Memory B cell (primary cell): ENCODE measurements around the gene PSEN2.

Experiments
- ATAC-seq: fragments of 150-1000 bp; cut with Tn5 transposase; 2 replicates; pipeline ENCODE4 v1.10.0; 2021; ENCODE audit warnings: low read depth, mild to moderate bottlenecking, moderate library complexity
- DNase-seq, 2 donors: peaks; one replicate each; pipeline ENCODE4 v3.0.0; 2022; ENCODE audit warnings: low spot score in 2 of 2
- H3K27ac Mint-ChIP-seq: one replicate; pipeline ENCODE4 v1.8.0; 2022; ENCODE audit warnings: mild to moderate bottlenecking, moderate library complexity, mixed read lengths
- H3K27me3 Mint-ChIP-seq: one replicate; pipeline ENCODE4 v1.8.0; 2022; ENCODE audit warnings: mixed read lengths
- H3K36me3 Mint-ChIP-seq: one replicate; pipeline ENCODE4 v1.8.0; 2022; ENCODE audit warnings: mild to moderate bottlenecking, mixed read lengths
- H3K4me1 Mint-ChIP-seq: one replicate; pipeline ENCODE4 v1.8.0; 2022; ENCODE audit warnings: mixed read lengths
- H3K4me3 Mint-ChIP-seq: one replicate; pipeline ENCODE4 v1.8.0; 2022; ENCODE audit warnings: mild to moderate bottlenecking, moderate library complexity, mixed read lengths
- H3K9me3 Mint-ChIP-seq: one replicate; pipeline ENCODE4 v1.8.0; 2022; ENCODE audit warnings: mixed read lengths

PSEN2 gene

DNA sequence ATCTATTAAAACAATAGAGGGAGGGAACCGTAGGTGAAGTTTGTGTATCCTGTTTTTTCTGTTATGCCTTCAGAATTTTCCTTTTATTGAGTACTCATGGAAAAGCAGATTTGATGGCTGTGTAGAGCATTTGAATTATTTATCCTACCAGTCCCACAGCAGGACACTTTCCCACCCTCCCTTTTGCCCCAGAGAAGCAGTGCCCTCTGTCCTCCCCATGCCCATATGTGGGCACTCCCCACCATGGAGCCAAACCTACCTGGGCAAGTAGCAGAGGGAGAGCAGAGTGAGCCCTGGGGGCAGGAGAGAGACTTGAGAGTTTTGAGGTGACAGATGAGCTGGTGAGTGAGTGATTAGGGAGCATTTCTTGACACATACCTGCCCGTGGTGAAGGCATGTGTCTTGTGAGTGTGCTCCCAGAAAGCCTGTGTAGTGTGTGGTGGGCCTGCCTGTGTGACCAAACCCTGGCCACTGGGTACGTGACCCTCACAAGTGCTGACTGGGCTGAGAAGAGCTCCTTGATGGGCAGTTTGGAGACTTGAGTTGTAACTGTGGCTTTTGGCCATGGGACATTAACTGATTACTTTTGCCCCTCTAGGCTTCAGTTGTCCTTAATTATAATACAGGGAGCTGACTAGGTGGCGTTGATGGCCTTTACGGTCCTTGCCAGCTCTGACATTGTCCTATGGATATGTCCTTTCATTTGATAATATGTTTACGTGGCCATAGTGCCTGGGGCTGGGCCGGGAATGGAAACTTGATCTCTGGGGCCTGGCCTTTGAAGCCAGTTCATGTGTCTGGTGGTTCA, 3.6 kb downstream of the PSEN2 start:
- H3K4me3 Mint-ChIP-seq, result no peak overlapping the region
- ATAC-seq (no peak), DNase-seq (no peak)
- H3K36me3 Mint-ChIP-seq, result peaks cover 10% of the 10 kb centered on the region
- H3K9me3 Mint-ChIP-seq, result no peaks in the 10 kb centered on the region
- peaks cover 14% of the 10 kb centered on the region for H3K4me1 Mint-ChIP-seq
- H3K27ac Mint-ChIP-seq, result no peak overlapping the region
- no peaks in the 10 kb centered on the region for H3K27me3 Mint-ChIP-seq

DNA sequence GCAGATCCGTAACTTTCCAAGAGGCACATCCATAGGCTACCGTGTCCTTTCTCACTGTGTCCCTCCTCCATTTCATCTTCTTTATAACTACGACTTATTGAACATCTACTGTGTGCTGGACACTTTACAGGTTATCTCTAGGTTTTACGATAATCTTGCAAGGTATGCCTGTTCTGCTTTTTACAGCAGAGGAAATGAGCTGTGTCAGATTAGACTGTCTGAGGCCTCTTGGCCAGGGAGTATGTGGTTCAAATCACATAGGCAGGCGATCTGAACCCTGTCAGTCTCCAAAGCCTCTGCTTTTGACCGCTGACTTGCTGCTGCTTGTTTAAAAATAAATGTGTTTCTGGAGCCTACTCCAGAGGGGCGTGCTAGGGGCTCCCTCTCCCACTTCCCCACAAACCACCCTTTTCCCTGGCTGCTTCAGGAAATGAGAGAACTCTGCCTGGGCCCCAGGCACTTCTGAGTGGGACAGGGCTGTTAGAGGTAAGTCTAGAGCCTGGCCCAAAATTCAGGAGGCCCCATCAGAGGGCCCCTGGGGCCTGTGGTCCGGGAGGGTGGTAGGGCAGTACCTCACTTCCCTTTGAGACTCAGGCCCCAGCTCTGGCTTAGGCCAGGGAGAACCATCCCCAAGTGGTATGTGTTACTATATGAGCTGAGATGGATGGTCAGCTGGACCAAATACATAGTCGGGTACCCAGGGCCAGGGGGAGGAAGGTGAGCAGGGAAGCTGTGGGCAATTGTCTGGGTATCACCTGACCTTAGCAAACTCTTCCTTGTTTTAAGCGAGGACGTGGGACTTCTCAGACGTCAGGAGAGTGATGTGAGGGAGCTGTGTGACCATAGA, 4.4 kb downstream of the PSEN2 start:
- Mint-ChIP-seq H3K4me3 (no peak overlapping the region), H3K9me3 (no peaks in the 10 kb centered on the region), H3K27me3 (no peaks in the 10 kb centered on the region), H3K36me3 (peaks cover 15% of the 10 kb centered on the region), H3K27ac (no peak overlapping the region), H3K4me1 (peaks cover 17% of the 10 kb centered on the region)
- DNase-seq (no peak), ATAC-seq (no peak)

DNA sequence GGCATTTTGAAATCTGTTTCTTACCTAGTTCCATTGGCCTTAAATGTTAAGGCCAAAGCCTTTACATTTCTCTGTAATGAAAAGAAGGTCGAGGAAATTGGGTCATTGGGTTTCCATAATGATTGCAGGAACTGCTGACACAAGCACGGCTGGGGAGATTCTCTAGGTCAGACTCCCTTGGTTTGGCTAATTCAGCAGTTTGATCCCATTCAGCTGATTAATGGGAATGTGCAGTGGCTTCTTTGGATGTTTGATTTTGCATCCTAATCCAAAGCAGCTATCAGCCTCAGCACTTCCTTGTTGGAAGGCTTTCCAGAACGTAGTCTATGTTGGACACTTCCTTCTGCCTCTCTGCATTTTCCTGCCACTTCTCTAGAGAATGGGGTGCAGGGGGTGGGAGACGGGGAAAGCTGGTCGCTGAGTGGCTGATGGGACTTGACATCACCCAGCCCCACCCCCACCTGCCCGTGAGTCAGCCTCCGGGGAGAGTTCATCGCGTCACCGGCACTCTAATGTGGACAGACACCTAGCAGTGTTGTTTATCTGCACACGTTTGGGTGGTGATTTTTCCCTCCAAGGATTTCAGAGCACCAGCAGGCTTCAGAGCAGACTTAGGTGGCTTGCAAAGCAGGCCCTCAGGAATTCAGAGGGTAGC, 5.4 kb downstream of the PSEN2 start:
- peaks cover 13% of the 10 kb centered on the region for H3K4me1 Mint-ChIP-seq
- peaks cover 17% of the 10 kb centered on the region for H3K36me3 Mint-ChIP-seq
- no peak overlapping the region for H3K4me3 Mint-ChIP-seq
- H3K27me3 Mint-ChIP-seq, result no peaks in the 10 kb centered on the region
- no peaks in the 10 kb centered on the region for H3K9me3 Mint-ChIP-seq
- ATAC-seq (no peak), DNase-seq (no peak)
- H3K27ac Mint-ChIP-seq, result no peak overlapping the region

DNA sequence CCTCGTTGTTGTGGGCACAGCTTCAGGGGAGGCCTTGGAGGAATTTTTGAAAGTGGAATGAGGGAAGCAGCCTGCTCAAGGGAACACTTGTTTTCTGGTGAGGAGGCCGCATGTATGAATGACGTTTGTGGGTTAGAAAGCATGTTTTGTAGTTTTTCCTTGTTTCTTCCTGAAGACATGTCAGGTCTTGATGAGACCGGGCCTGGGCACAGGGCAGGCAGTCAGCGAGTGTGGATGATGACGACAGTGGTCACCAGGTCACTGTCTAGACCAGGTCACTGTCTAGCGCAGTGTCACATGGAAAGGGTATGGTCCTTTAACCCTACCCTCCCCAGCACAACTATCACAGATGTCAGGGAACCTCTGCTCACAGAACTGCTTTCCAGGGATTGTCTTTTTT, 7.3 kb downstream of the PSEN2 start:
- no peak overlapping the region for H3K4me3 Mint-ChIP-seq
- DNase-seq (no peak), ATAC-seq (no peak)
- no peak overlapping the region for H3K27ac Mint-ChIP-seq
- H3K36me3 Mint-ChIP-seq, result peaks cover 22% of the 10 kb centered on the region
- H3K4me1 Mint-ChIP-seq, result peaks cover 20% of the 10 kb centered on the region
- H3K9me3 Mint-ChIP-seq, result no peaks in the 10 kb centered on the region
- no peaks in the 10 kb centered on the region for H3K27me3 Mint-ChIP-seq

DNA sequence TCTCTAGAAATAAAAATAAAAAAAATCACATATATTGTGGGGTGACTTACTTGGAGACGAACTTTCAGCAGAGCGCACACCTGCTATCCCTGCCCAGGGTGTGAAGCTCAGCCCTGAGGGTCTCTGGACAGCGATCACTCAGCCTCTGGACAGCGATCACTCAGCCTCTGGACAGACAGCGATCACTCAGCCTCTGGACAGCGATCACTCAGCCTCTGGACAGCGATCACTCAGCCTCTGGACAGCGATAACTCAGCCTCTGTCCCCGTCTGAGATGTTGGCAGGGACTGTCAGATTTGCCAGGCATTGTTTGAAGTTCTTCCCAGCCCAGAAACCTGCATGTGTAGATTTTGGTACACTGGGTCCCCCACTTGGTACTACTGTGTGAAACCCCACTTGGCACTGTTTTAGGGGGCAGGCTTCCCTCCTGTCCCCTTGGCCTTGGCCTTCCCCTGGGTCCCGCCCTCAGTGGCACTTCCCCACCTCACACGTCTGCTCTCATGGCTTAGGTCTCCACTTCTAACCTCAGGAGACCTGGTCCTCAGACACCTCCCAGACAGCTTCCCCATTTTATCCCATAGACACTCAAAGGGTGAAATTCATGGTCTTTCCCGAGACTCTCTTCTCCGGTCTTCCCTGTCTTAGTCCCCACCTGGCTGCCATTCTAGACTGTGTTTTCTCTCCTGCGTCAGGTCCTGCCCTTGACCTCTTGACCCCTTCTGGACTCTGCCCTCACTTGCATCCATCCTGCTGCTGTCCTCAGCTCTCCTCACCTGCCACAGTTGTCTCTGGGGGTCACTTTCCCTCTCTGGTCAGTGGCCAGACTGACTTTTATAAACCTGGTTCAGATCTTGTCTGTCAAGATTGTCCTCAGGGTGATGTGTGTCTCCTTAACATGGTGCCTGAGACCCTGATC, 10.2 kb downstream of the PSEN2 start:
- Mint-ChIP-seq H3K27me3 (no peaks in the 10 kb centered on the region), H3K36me3 (peaks cover 25% of the 10 kb centered on the region), H3K27ac (peak overlapping the region; percentile 94), H3K4me1 (peaks cover 38% of the 10 kb centered on the region), H3K9me3 (no peaks in the 10 kb centered on the region), H3K4me3 (no peak overlapping the region)
- DNase-seq (no peak), ATAC-seq (no peak)

DNA sequence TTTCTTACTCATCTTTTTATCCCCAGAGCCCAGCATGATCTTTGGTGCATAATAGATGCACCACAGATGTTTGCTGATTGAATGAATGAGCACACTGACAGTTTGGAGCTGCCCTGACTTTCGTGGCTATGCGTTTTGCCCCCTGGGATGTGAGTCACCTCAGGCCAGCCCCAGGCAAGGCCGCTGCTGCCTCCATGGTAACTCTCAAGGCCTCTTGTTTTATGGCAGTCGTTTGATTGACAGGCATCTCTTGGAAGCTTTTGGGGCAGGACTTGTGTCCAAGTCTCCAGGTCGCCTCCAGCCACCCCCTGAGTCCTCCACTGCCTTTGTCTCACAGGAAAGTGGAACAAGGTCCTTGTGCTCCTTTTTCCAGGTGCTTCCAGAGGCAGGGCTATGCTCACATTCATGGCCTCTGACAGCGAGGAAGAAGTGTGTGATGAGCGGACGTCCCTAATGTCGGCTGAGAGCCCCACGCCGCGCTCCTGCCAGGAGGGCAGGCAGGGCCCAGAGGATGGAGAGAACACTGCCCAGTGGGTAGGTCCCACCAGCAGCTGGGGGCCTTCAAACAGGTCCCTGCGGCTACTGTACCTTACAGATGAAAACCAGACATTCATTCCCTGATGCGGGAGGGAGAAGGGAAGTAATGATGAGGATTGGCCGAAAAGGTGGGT, 11.2 kb downstream of the PSEN2 start:
- no peaks in the 10 kb centered on the region for H3K27me3 Mint-ChIP-seq
- H3K4me3 Mint-ChIP-seq, result peak overlapping the region; percentile 78
- H3K36me3 Mint-ChIP-seq, result peaks cover 27% of the 10 kb centered on the region
- no peak for ATAC-seq
- H3K9me3 Mint-ChIP-seq, result no peaks in the 10 kb centered on the region
- peaks cover 45% of the 10 kb centered on the region for H3K4me1 Mint-ChIP-seq
- DNase-seq, result no peak
- H3K27ac Mint-ChIP-seq, result peak overlapping the region; percentile 94

DNA sequence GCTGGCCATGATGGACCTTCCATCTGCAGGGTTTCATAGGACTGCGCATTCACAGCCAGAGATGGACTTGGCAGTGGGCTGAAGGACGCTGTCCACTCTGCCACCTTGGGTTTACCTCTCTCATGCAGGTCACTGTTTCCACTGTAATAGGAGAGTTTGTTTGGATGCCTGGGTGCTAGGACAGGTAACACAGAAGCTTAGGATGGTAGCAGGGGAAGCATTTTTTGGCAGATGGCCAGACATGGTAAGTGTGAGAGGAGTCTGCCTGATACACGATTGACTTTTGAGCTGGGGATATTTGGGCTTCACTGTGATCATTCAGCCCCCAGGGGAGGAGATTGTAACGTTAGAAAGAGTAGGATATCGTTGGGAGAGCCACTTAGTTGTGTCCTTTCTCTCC, 11.8 kb downstream of the PSEN2 start:
- Mint-ChIP-seq H3K9me3 (no peaks in the 10 kb centered on the region), H3K4me1 (peaks cover 45% of the 10 kb centered on the region), H3K36me3 (peaks cover 24% of the 10 kb centered on the region), H3K4me3 (peak overlapping the region; percentile 78), H3K27ac (peak overlapping the region; percentile 94), H3K27me3 (no peaks in the 10 kb centered on the region)
- ATAC-seq, result peak; percentile 19
- no peak for DNase-seq

DNA sequence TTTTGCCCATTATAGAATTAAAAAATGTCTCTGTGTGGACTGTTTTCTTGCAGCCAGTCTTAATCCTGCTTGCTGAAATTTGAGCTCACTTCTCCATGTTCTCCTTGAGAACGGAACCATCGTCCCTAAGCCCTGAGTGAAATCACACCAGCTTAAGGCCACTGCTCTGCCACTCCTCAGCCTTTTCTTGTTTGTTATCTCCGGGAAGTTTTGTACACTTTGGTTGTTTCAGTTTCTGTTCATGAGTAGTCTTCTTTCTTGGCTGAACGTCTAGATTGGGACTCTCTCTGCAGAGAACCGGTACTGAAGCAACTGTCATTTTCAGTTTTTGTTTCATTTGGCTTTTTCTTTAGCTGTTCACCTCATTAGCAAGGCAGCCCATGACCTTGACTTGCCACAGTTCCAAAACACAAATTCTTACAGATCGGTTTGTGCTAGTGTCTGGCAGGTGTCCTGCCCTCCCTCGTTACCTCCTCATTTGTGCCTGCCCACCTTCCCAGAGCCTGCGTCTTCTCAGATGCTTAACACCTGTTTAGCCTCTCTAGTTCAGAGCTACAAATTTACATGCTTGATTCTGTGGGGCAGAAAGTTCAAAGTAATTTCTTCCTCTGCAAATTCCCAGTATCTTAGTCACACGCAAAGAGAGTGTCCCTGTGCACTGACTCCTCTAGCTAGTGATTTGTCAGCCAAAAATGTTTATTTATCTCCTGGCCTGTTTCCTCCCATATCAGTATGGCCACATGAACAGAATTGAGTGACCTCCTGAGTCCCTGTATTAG, 12.4 kb downstream of the PSEN2 start:
- Mint-ChIP-seq H3K4me1 (peaks cover 45% of the 10 kb centered on the region), H3K27ac (peak overlapping the region; percentile 94), H3K27me3 (no peaks in the 10 kb centered on the region), H3K4me3 (peak overlapping the region; percentile 78), H3K36me3 (peaks cover 24% of the 10 kb centered on the region), H3K9me3 (no peaks in the 10 kb centered on the region)
- peak; percentile 96 for ATAC-seq
- DNase-seq, result peak in 1 of 2 donors; percentile 46

DNA sequence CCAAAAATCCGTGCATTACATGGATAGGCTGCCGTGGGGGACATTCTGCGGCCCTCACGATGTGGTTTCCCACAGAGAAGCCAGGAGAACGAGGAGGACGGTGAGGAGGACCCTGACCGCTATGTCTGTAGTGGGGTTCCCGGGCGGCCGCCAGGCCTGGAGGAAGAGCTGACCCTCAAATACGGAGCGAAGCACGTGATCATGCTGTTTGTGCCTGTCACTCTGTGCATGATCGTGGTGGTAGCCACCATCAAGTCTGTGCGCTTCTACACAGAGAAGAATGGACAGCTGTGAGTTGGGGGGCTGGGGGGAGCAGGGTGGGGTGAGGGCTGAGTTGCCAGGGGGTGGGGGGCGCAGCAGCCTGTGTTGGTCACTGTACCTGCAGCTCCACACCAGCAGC, 13.2 kb downstream of the PSEN2 start:
- Mint-ChIP-seq H3K27ac (peak overlapping the region; percentile 94), H3K27me3 (no peaks in the 10 kb centered on the region), H3K36me3 (peaks cover 25% of the 10 kb centered on the region), H3K4me3 (no peak overlapping the region), H3K9me3 (no peaks in the 10 kb centered on the region), H3K4me1 (peaks cover 45% of the 10 kb centered on the region)
- no peak for ATAC-seq
- no peak for DNase-seq

DNA sequence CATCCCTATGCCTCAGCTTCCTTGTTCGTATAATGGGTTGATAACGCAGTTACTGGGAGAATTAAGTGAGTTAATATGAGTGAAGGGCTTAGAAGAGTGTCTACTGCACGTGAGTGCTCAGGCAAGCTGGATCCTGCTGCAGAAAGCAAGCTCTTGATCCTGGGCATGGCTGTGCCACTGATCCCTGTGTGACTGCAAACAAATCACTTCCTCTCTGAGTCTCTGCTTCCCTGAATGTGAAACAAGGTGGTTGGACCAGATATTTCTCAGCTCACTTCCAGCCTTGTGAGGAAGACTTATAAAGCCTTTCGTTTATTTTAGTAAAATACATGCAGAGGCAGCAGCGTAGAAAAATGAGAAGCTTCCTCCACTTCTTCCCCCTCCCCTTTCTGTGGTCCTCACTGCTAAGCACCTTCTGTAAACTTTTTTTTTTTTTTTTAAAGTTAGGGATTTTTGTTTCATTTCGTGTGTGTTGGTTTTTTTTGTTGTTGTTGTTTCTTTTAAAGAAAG, 13.8 kb downstream of the PSEN2 start:
- H3K27me3 Mint-ChIP-seq, result no peaks in the 10 kb centered on the region
- H3K4me1 Mint-ChIP-seq, result peaks cover 45% of the 10 kb centered on the region
- no peaks in the 10 kb centered on the region for H3K9me3 Mint-ChIP-seq
- H3K27ac Mint-ChIP-seq, result no peak overlapping the region
- H3K4me3 Mint-ChIP-seq, result peak overlapping the region; percentile 27
- DNase-seq, result no peak
- peaks cover 25% of the 10 kb centered on the region for H3K36me3 Mint-ChIP-seq
- ATAC-seq, result no peak

DNA sequence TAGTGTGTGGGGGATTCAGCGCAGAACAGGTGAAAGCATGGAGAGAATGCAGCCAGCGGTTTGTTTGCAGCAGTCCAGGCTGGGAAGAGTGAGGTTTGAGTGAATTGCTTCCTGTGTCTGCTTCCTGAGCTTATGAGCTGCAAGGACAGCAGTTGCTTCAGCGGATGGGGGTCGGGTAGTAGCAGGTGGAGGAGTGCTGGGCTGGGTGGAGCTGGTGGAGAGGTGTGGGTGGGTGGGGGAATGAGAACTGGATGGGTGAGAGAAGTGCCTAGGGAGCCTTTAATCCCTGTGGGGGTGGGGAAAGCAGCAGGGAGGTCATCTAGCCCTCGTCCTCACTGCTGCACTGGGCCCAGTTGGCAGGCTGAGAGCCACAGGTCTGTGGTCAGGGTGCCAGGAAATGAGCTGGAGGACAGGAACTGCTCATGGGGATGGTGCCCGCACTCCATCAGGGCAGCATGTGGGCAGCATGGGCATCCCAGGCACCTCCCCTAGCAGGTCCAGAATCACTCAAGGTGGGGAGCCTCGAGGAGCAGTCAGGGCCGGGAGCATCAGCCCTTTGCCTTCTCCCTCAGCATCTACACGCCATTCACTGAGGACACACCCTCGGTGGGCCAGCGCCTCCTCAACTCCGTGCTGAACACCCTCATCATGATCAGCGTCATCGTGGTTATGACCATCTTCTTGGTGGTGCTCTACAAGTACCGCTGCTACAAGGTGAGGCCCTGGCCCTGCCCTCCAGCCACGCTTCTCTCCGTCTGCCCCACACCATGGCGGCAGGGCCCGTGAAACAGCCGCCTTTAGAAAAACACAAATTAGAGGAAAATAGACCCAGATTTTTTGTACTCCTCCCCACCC, 14.8 kb downstream of the PSEN2 start:
- peaks cover 42% of the 10 kb centered on the region for H3K4me1 Mint-ChIP-seq
- ATAC-seq (no peak), DNase-seq (no peak)
- H3K9me3 Mint-ChIP-seq, result no peaks in the 10 kb centered on the region
- H3K27ac Mint-ChIP-seq, result no peak overlapping the region
- peaks cover 19% of the 10 kb centered on the region for H3K36me3 Mint-ChIP-seq
- no peaks in the 10 kb centered on the region for H3K27me3 Mint-ChIP-seq
- H3K4me3 Mint-ChIP-seq, result no peak overlapping the region
